HCEC 1CT (cell line): ENCODE data around the gene PRC1.

Source experiments
- DNase-seq: peaks from one replicate; pipeline ENCODE4 v3.0.0-alpha.2; 2017

The PRC1 gene

DNA sequence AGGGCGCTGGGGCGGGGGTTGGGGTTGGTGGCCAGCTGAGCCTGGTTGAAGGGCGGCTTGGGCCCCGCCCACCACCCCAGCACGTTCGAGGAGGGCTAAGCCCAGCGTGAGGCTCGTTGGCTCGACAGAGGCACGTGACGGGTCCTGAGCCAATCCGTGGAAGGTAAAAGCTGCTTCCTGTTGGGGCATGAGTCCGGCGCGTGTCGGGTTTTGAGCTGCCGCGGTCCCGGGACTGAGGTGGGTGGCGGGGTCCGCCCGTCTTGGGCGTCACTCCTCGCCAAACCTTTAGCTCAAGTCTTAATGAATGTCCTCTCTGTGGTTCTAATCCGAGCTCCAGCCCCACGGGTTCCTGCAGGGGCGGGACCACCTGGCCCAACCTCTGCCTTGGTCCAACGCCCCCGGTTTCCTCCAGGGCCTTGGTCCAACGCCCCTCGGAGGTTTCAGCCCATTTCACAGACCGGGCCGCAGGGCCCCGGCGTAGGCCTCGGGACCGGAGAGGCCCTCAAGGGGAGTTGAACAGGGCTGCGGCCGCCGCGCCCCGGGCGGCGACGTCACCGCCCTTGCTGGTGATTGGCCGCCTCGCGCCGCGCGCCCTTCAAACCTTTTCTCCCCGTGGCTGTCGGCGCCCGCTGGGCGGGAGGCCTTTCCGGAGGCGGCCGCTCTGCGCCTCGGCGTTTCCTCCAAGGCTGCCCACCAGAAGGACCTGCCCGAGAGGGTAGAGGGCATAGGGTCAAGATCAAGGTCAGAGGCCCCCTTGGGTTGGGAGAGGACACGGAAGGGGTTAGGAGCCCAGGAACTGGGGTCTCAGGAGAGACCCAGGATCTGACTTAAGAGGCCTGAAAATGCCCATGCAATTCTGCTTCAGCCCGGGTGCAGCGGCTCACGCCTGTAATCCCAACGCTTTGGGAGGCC lies 39.4 kb downstream of the PRC1 start, which contains the start of gene RCCD1:
RCCD1 (plus strand) TSS at position 173 of the 912 bp plus-strand sequence. CDS start 1,851 bp downstream, outside the sequence.
- peak; percentile 76 for DNase-seq

DNA sequence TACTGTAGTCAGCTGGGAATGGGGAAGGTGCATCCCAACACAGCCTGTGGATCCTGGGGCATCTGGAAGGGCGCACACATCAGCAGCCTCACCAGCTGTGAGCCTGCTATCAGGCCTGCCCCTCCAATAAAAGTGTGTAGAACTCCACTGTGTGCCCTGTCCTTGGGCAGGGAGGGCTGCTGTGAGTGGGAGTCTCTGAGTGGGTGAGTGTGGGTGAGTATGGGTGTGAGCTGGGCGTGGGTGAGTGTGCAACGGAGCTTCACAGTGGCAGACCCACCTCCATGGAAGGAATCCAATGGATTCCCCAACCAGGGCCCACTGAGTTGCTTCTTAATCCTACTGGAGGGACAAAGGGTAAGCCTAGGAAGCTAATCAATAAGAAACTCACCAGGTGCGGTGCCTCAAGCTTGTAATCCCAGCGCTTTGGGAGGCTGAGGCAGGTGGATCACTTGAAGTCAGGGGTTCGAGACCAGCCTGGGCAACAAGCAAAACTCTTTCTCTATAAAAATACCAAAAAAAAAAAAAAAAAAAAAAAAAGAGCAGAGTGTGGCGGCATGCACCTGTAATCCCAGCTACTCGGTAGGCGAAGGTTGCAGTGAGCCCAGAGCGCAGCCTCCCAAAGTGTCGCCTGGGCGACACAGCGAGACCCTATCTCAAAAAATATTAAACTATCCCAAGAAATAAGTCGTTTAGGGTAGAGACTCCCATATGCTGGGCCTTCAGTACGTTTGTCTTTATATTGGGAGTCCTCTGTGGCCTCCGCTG lies 40.2 kb downstream of the PRC1 start:
- DNase-seq, result no peak

- DNase-seq, result no peak
Observed at GRCh38 chr15:90952901-90953677, 41.2 kb downstream of the PRC1 start.

- DNase-seq, result no peak
Observed at GRCh38 chr15:90950676-90951075, 43.7 kb downstream of the PRC1 start.

- DNase-seq, result no peak
Observed at GRCh38 chr15:90949979-90950675, 44.2 kb downstream of the PRC1 start.

- no peak for DNase-seq
Observed at GRCh38 chr15:90948506-90948905, 45.8 kb downstream of the PRC1 start.

DNA sequence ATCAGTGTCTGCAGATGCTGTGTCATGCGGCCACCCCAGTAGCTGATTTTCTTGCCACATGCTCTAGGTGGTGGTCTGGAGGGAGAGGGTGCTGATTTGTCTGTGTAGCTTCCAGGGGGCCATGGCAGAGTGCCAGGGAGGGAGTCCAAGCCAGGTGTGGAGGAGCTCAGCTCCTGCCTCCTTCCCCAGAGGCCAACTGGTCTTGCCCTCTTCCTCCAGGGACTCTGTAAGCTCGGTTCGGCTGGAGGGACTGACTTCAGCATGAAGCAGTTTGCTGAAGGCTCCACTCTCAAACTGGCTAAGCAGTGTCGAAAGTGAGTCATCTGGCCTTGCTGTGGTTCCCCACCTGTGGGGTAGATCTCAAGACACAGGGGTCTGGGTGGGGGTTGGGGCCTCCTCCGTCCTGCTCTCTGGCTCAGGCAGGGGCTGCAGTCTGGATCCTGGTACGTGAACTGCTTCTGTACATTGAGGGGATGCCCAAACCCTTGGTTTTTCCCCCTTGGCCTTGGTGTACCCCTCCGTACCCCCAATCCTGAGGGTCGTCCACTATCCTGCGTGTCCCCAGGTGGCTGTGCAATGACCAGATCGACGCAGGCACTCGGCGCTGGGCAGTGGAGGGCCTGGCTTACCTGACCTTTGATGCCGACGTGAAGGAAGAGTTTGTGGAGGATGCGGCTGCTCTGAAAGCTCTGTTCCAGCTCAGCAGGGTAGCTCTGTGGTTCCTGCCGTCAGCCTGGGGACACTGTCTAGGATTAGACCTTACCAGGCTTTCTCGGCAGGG lies 46.6 kb downstream of the PRC1 start:
- no peak for DNase-seq

DNA sequence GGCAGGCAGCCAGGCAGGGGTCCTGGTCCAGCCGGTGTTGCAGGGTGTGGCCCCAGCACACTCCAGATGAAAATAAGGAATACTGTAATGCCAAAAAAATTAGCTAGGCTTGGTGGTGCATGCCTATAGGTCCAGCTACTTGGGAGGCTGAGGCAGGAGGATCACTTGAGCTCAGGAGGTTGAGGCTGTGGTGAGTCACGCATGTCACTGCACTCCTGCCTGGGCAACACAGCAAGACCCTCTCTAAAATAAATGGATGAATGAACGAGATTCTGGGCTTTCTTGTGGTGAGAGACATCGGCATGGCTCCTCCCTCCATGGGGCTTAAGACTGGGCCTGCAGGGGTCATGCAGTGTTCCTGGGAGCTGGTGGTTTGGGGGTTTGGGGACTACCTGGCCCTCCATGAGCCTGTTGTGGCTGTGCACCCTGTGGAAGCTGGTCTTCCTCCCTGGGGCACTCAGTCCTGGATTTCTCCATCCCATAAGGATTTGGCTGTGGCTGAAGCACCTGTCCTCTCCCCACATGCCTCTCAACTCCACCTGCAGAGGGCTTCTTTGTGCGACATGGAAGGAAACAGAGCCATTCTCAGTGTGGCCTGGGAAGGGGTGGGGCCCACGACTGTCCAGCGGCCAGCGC lies 47.3 kb downstream of the PRC1 start:
- DNase-seq, result no peak

DNA sequence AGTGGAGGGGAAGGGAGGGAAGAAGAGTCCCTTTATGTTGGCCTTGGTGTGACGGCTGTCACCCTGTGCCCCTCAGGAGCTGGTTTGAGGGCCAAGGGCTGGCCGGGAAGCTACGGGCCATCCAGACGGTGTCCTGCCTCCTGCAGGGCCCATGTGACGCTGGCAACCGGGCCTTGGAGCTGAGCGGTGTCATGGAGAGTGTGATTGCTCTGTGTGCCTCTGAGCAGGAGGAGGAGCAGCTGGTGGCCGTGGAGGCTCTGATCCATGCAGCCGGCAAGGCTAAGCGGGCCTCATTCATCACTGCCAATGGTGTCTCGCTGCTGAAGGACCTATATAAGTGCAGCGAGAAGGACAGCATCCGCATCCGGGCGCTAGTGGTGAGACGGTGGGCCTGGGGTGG lies 47.8 kb downstream of the PRC1 start:
- no peak for DNase-seq

DNA sequence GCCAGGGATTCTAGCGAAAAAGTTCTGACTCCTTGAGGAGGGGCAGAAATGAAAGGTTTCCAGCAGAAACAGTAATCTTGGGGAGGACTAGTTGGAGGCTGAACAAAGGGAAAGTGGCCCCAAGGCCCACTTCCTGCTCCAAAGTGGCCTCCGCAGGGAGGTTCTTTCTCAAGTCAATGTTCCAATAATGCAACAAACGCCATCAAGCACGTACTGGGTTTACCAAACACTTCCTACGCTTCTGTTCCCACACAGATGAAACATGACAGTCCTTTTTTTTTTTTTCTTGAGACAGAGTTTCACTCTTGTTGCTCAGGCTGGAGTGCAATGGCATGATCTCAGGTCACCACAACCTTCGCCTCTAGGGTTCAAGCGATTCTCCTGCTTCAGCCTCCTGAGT lies 49.2 kb downstream of the PRC1 start:
- DNase-seq, result no peak

GRCh38 chr15:90942354-90943120 lies 51.8 kb downstream of the PRC1 start:
- no peak for DNase-seq

- no peak for DNase-seq
Observed at GRCh38 chr15:90941038-90941437, 53.3 kb downstream of the PRC1 start.

GRCh38 chr15:90939756-90940155 lies 54.6 kb downstream of the PRC1 start:
- DNase-seq, result no peak

- no peak for DNase-seq
Observed at GRCh38 chr15:90938261-90938660, 56.1 kb downstream of the PRC1 start.

- no peak for DNase-seq
Observed at GRCh38 chr15:90936823-90937222, 57.5 kb downstream of the PRC1 start.

GRCh38 chr15:90934949-90935751 lies 59.2 kb downstream of the PRC1 start, which contains the start of gene UNC45A:
UNC45A (plus strand) TSS chr15:90935285; CDS start chr15:90935325, 40 bp downstream.
- peak; percentile 83 for DNase-seq

DNA sequence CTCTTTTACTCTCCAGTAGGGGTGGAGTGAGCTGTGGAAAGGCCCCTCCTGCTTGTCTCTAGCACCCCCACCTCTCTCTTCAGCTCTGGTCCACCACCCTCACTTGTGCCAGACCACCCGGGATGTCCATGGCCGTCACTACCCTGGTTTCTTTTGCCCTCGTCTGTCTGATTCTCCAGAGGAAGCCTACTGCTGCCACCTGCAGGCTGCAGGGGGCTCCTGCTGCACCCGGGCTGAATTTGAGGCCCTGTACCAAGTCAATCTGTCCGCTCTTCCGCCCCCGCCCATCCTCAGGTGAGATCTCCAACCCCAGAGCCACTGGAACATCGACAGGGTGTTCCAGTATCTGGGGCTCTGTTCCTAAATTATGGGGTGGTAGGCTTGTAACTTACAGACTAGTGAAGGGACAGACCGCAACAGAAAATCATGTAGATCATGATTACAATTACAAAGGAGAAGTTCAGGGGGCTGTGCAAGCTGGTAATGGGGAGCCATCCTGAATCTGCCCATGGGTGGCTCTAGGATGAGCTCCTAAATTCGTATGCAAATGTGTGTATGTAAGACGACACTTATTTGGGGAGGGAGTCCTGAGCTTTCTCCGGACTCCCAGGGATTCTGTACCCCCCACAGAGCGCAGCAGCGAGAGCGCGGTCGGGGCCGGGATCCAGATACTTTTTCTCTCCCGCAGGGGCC lies 59.9 kb downstream of the PRC1 start:
- DNase-seq, result peak; percentile 77

GRCh38 chr15:90933301-90933700 lies 61.0 kb downstream of the PRC1 start:
- no peak for DNase-seq

DNA sequence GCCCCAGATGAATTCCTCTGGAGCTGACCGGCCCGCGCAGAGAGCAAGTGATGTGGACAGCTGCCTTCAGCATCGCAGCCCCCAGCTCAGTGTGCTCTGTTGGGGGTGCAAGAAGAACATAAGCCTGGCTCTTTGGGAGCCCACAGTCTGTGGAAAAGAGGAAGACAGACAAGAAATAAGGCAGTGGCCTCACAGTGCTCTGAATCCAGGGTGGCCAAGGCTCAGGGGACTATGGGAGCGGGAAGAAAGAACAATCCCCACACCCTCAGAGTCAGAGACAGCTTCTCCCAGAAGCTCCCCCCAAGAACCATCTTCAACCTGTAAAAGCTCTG lies 61.7 kb downstream of the PRC1 start:
- no peak for DNase-seq
